PC-3 (cell line): ENCODE measurements around the gene AHNAK. TPM values are rescaled to one million over a fixed set of nuclear protein-coding genes. Genes with fewer than 3 reads are reported as not detected.

ENCODE experiments used
- ATAC-seq: fragments of 200-7000 bp; cut with Tn5 transposase; 2 replicates; pipeline ENCODE4 v1.9.1; 2020; ENCODE audit warnings: mild to moderate bottlenecking, moderate library complexity
- Bru-seq: library from RNA; stranded (reverse); fragments of 400-500 nt; gene quantifications from one replicate; lab custom pipeline; 2021; lab: Mats Ljungman, UMichigan
- BruChase-seq, 2 experiments: library from RNA; stranded (reverse); fragments of 400-500 nt; gene quantifications; one replicate each; lab custom pipeline; 2021; lab: Mats Ljungman, UMichigan
- BruUV-seq: library from RNA; stranded (reverse); fragments of 400-500 nt; replicated peaks from 2 replicates; lab custom pipeline; 2021; lab: Mats Ljungman, UMichigan
- CTCF ChIA-PET: fragments of 300-600 bp; sonication (Branson Sonifier 250); formaldehyde crosslinking; loops from one replicate; lab custom pipeline; 2022; ENCODE audit warnings: antibody characterized with exemption; lab: Charles Lee
- POLR2A ChIA-PET: fragments of 300-600 bp; sonication (Branson Sonifier 250); formaldehyde crosslinking; loops from one replicate; lab custom pipeline; 2022; ENCODE audit warnings: antibody characterized with exemption; ENCODE audit not compliant: unreplicated experiment; lab: Charles Lee
- DNase-seq: peaks from one replicate; pipeline ENCODE4 v3.0.0-alpha.2; 2015
- H2AFZ ChIP-seq: fragments of 300-600 bp; sonication (generic); 2 replicates; pipeline ENCODE4 v1.6.0; 2016; ENCODE audit warnings: antibody characterized with exemption, low read length
- H3F3A ChIP-seq: fragments of 300-600 bp; sonication (generic); one replicate; pipeline ENCODE4 v1.6.0; 2017; ENCODE audit warnings: antibody characterized with exemption, low read length, control low read depth, mild to moderate bottlenecking; ENCODE audit not compliant: unreplicated experiment
- H3K27ac ChIP-seq: fragments of 300-600 bp; sonication (generic); 2 replicates; pipeline ENCODE4 v1.5.1; 2016; ENCODE audit warnings: mild to moderate bottlenecking, low read length
- H3K27me3 ChIP-seq: fragments of 300-600 bp; sonication (generic); 2 replicates; pipeline ENCODE4 v1.6.1; 2016; ENCODE audit warnings: low read length, mixed read lengths
- H3K36me3 ChIP-seq: fragments of 300-600 bp; sonication (generic); 2 replicates; pipeline ENCODE4 v1.6.1; 2016; ENCODE audit warnings: low read depth, mixed run types, low read length, mixed read lengths
- H3K4me1 ChIP-seq: fragments of 300-600 bp; sonication (generic); 2 replicates; pipeline ENCODE4 v1.5.1; 2016; ENCODE audit warnings: low read length; ENCODE audit not compliant: insufficient read depth
- H3K4me2 ChIP-seq: fragments of 300-600 bp; sonication (generic); 2 replicates; pipeline ENCODE4 v1.6.0; 2016; ENCODE audit warnings: low read length
- H3K4me3 ChIP-seq: fragments of 300-600 bp; sonication (generic); 2 replicates; pipeline ENCODE4 v1.5.1; 2016; ENCODE audit warnings: mild to moderate bottlenecking, low read length, mixed read lengths
- H3K79me2 ChIP-seq: fragments of 300-600 bp; sonication (generic); 2 replicates; pipeline ENCODE4 v1.6.1; 2017; ENCODE audit warnings: low read length, mixed read lengths
- H3K9ac ChIP-seq: fragments of 300-600 bp; sonication (generic); 2 replicates; pipeline ENCODE4 v1.6.0; 2016; ENCODE audit warnings: mild to moderate bottlenecking, low read length
- H3K9me2 ChIP-seq: fragments of 300-600 bp; sonication (generic); replicated peaks from 2 replicates; pipeline ENCODE4 v1.6.1; 2016; ENCODE audit warnings: mixed run types, low read length, mixed read lengths
- H3K9me3 ChIP-seq: fragments of 300-600 bp; sonication (generic); 2 replicates; pipeline ENCODE4 v1.6.1; 2016; ENCODE audit warnings: low read length, mixed read lengths
- H4K20me1 ChIP-seq: fragments of 300-600 bp; sonication (generic); 2 replicates; pipeline ENCODE4 v1.6.1; 2016; ENCODE audit warnings: low read length, mixed read lengths
- EZH2 ChIP-seq: fragments of 300-600 bp; sonication (generic); IDR thresholded peaks from one replicate; pipeline ENCODE4 v1.6.1; 2017; ENCODE audit warnings: antibody characterized with exemption, mild to moderate bottlenecking, low read length; ENCODE audit not compliant: unreplicated experiment
- EZH2phosphoT487 ChIP-seq: fragments of 300-600 bp; sonication (generic); IDR thresholded peaks from 2 replicates; pipeline ENCODE4 v1.6.1; 2018; ENCODE audit warnings: mild to moderate bottlenecking, antibody characterized with exemption, low read length, borderline replicate concordance
- intact Hi-C: fragments of 100-400 bp; cut with micrococcal nuclease; formaldehyde crosslinking; loops from 2 replicates; pipeline ENCODE4 v1.9.0; 2023
- long read RNA-seq: library from polyadenylated mRNA; unstranded; transcript quantifications from one replicate; pipeline ENCODE4 v2.0.0, GENCODE V29; 2021; ENCODE audit not compliant: unreplicated experiment
- total RNA-seq: library from RNA; depleted of rRNA; stranded (reverse); fragments of >200 nt; gene quantifications from 2 replicates; pipeline ENCODE4 v1.2.3, GENCODE V29; 2014; rRNA removed
- TF ChIP-seq, protein P1 (sequence below): fragments of 300-600 bp; sonication (generic); conservative IDR thresholded peaks from 2 replicates; pipeline ENCODE4 v1.5.1; 2017; ENCODE audit warnings: antibody characterized with exemption, low read depth, mild to moderate bottlenecking, low read length

Gene AHNAK, protein sequence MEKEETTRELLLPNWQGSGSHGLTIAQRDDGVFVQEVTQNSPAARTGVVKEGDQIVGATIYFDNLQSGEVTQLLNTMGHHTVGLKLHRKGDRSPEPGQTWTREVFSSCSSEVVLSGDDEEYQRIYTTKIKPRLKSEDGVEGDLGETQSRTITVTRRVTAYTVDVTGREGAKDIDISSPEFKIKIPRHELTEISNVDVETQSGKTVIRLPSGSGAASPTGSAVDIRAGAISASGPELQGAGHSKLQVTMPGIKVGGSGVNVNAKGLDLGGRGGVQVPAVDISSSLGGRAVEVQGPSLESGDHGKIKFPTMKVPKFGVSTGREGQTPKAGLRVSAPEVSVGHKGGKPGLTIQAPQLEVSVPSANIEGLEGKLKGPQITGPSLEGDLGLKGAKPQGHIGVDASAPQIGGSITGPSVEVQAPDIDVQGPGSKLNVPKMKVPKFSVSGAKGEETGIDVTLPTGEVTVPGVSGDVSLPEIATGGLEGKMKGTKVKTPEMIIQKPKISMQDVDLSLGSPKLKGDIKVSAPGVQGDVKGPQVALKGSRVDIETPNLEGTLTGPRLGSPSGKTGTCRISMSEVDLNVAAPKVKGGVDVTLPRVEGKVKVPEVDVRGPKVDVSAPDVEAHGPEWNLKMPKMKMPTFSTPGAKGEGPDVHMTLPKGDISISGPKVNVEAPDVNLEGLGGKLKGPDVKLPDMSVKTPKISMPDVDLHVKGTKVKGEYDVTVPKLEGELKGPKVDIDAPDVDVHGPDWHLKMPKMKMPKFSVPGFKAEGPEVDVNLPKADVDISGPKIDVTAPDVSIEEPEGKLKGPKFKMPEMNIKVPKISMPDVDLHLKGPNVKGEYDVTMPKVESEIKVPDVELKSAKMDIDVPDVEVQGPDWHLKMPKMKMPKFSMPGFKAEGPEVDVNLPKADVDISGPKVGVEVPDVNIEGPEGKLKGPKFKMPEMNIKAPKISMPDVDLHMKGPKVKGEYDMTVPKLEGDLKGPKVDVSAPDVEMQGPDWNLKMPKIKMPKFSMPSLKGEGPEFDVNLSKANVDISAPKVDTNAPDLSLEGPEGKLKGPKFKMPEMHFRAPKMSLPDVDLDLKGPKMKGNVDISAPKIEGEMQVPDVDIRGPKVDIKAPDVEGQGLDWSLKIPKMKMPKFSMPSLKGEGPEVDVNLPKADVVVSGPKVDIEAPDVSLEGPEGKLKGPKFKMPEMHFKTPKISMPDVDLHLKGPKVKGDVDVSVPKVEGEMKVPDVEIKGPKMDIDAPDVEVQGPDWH (N-terminal part only)
- 287 and 383 TPM in 2 replicates for total RNA-seq
- Bru-seq, nascent RNA = percentile 90 among the genes with signal in this experiment
- BruChase-seq, experiment 1, labeled RNA remaining after a 6-hour chase = percentile 99 among the genes with signal in this experiment
- percentile 97 among the genes with signal in this experiment for BruChase-seq, experiment 2, labeled RNA remaining after a 2-hour chase
- long read RNA-seq, full-length matches to known transcripts = 66 of 82 reads
- long read RNA-seq, partial matches to known transcripts = 1 of 82 reads
- long read RNA-seq, other reads (novel, unspliced or antisense) = 15 of 82 reads

DNA sequence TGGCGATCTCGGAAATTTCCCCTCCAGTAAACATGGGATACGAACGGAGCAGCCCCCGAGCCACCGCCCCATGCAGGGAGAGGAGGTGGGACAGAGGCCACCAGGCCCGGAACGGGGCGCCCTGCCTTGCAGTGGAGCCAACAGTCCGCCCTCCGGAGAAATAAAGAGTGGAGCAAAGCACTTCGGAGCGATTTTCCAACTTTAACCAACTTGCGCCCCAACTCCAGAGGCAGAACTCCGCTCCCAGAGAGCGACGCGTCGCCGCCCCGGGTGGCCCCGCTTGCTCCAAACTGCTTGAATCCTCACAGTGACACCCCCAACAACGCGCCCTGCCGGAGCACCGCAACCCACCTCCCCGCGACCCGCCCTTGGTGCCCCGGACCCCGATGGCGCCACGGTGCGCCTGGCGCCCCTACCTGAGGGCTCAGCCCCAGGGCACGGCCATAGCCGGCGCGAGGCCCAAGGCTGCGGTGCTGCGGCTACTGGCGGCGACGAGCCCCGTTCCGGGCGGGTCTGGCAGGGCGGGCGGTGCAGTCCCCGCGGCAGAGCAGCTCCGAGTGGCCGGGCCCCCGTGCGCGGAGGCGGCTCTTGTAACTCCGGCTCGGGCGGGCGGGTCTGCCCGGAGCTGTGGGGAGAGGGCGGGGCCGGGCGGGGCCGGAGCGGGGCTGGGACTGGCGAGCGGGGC is at the start of gene AHNAK:
Gene AHNAK (minus strand): TSS at position 563 of the 685 bp plus-strand sequence. CDS start 10,708 bp downstream, outside the sequence.
- Histone ChIP-seq H4K20me1 (peaks cover 21% of the 10 kb centered on the region), H3K4me2 (peak within 1 kb of the TSS; percentile 89), H3K79me2 (peaks cover 60% of the 10 kb centered on the region), H3K9ac (peak within 1 kb of the TSS; percentile 97), H2AFZ (peak within 1 kb of the TSS; percentile 71), H3K9me3 (no peaks in the 10 kb centered on the region), H3K9me2 (no peaks in the 10 kb centered on the region), H3K27me3 (no peaks in the 10 kb centered on the region), H3K27ac (peak within 1 kb of the TSS; percentile 94), H3K4me1 (peaks cover 57% of the 10 kb centered on the region), H3K36me3 (no peaks in the 10 kb centered on the region; the same call in 1 of the 2 replicates), H3K4me3 (peak within 1 kb of the TSS; percentile 96), H3F3A (peaks cover 8% of the 10 kb centered on the region)
- BruUV-seq = TSS peak; percentile 58
- TF ChIP-seq EZH2phosphoT487 = no peak
- no peak for TF ChIP-seq EZH2
- TF ChIP-seq, protein P1, sequence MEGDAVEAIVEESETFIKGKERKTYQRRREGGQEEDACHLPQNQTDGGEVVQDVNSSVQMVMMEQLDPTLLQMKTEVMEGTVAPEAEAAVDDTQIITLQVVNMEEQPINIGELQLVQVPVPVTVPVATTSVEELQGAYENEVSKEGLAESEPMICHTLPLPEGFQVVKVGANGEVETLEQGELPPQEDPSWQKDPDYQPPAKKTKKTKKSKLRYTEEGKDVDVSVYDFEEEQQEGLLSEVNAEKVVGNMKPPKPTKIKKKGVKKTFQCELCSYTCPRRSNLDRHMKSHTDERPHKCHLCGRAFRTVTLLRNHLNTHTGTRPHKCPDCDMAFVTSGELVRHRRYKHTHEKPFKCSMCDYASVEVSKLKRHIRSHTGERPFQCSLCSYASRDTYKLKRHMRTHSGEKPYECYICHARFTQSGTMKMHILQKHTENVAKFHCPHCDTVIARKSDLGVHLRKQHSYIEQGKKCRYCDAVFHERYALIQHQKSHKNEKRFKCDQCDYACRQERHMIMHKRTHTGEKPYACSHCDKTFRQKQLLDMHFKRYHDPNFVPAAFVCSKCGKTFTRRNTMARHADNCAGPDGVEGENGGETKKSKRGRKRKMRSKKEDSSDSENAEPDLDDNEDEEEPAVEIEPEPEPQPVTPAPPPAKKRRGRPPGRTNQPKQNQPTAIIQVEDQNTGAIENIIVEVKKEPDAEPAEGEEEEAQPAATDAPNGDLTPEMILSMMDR = no peak
- ChIA-PET POLR2A (interaction anchor here (0.5 to 1.5 kb wide), 6 partner anchors 9 to 335 kb away, joined by 3 to 17 read pairs (median 6); partner anchors contain the start of gene EEF1G), CTCF (interaction anchor here (1.3 to 1.7 kb wide), 2 partner anchors 13 to 14 kb away, joined by 5 to 13 read pairs; no protein-coding TSS in a partner anchor)
- DNase-seq (peak; percentile 75), ATAC-seq (peak; percentile 28)
- intact Hi-C loops = loop anchor here (1.0 kb wide), 1 partner anchor 14 kb away; no protein-coding TSS in a partner anchor

DNA sequence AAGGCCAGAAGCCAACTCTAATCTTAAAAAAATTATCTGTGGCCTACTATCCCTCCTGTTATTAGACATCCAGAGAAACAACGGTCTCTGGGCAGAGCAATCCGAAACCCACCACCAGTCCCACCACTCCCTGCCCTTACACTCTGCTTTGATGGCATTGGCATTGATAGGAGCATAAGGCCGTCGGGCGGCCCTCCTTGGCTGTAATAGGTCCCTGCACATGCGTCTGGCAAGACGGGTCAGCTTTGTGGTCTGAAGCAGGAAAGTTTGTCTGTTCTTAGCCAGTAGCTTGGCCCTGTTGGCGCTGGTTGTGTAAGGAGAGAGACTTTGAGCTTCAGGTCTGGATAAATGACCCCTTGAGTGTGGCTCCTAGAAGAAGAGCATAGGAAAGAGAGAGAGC is 48.5 kb upstream of the AHNAK start:
- ChIA-PET CTCF (interaction anchor here (0.5 kb wide), 1 partner anchor 201 kb away, joined by 3 read pairs; no protein-coding TSS in a partner anchor), POLR2A (no interaction called here)
- Histone ChIP-seq H3K9me3 (no peaks in the 10 kb centered on the region), H3K9me2 (no peaks in the 10 kb centered on the region), H3K27me3 (no peaks in the 10 kb centered on the region), H3K4me2 (no peak overlapping the region), H3K36me3 (peaks cover 58% of the 10 kb centered on the region), H3K79me2 (peaks cover 40% of the 10 kb centered on the region), H3K4me1 (peaks cover 25% of the 10 kb centered on the region), H3K9ac (no peak overlapping the region), H2AFZ (no peak overlapping the region), H3K4me3 (no peak overlapping the region), H4K20me1 (no peaks in the 10 kb centered on the region), H3K27ac (no peak overlapping the region), H3F3A (peaks cover 7% of the 10 kb centered on the region)
- no peak for ATAC-seq
- BruUV-seq = no TSS peak
- TF ChIP-seq EZH2 = no peak
- TF ChIP-seq EZH2phosphoT487 = no peak
- TF ChIP-seq, protein P1 = no peak
- intact Hi-C loops = no loop called here
- DNase-seq = no peak
